AG10803 (cell line): Measurements from ENCODE around the gene EHD2.
"Not testable (repeated sequence)": the region's sequence is repeated elsewhere in the genome, so short reads cannot be mapped to it uniquely, and the experiment has no call there.

Experiments
- DNase-seq: peaks from one replicate; pipeline ENCODE4 v3.0.0; 2010; ENCODE audit warnings: low read depth
- H3K4me3 ChIP-seq: 2 replicates; pipeline ENCODE4 v1.5.1; 2011; ENCODE audit warnings: mild to moderate bottlenecking, low read length, control low read depth
- TF ChIP-seq, protein P1 (sequence below): conservative IDR thresholded peaks from 2 replicates; pipeline ENCODE4 v1.5.1; 2011; ENCODE audit warnings: mild to moderate bottlenecking, low read length, control low read depth, inconsistent platforms

EHD2 gene

GRCh38 chr19:47703301-47703700 is 9.9 kb upstream of the EHD2 start:
- TF ChIP-seq, protein P1, sequence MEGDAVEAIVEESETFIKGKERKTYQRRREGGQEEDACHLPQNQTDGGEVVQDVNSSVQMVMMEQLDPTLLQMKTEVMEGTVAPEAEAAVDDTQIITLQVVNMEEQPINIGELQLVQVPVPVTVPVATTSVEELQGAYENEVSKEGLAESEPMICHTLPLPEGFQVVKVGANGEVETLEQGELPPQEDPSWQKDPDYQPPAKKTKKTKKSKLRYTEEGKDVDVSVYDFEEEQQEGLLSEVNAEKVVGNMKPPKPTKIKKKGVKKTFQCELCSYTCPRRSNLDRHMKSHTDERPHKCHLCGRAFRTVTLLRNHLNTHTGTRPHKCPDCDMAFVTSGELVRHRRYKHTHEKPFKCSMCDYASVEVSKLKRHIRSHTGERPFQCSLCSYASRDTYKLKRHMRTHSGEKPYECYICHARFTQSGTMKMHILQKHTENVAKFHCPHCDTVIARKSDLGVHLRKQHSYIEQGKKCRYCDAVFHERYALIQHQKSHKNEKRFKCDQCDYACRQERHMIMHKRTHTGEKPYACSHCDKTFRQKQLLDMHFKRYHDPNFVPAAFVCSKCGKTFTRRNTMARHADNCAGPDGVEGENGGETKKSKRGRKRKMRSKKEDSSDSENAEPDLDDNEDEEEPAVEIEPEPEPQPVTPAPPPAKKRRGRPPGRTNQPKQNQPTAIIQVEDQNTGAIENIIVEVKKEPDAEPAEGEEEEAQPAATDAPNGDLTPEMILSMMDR: no peak
- H3K4me3 ChIP-seq: no peak overlapping the region
- no peak for DNase-seq

GRCh38 chr19:47704024-47704423 is 9.2 kb upstream of the EHD2 start:
- no peak overlapping the region for H3K4me3 ChIP-seq
- TF ChIP-seq, protein P1: no peak
- no peak for DNase-seq

DNA sequence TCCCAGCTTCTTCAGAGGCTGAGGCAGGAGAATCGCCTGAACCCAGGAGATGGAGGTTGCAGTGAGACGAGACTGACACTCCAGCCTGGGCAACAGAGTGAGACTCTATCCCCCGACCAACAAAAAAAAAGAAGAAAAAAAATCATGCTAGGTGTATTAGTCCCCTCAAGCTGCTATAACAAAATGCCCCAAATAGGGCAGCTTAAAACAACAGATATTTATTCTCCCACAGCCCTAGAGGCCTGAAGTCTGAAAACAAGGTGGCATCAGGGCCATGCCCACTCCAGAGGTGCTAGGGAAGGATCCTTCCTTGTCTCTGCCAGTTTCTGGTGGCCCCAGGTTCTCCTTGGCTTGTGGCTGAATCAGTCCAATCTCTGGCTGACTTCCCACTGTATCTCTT is 8.6 kb upstream of the EHD2 start:
- DNase-seq: no peak
- TF ChIP-seq, protein P1: no peak
- H3K4me3 ChIP-seq: no peak overlapping the region

- peak; percentile 68 for DNase-seq
- TF ChIP-seq, protein P1: peak; percentile 93
- H3K4me3 ChIP-seq: no peak overlapping the region
These were observed 5.9 kb upstream of the EHD2 start for GRCh38 chr19:47707135-47707925.

GRCh38 chr19:47711652-47712242 is 1.5 kb upstream of the EHD2 start:
- DNase-seq: no peak
- TF ChIP-seq, protein P1: no peak
- H3K4me3 ChIP-seq: no peak overlapping the region

DNA sequence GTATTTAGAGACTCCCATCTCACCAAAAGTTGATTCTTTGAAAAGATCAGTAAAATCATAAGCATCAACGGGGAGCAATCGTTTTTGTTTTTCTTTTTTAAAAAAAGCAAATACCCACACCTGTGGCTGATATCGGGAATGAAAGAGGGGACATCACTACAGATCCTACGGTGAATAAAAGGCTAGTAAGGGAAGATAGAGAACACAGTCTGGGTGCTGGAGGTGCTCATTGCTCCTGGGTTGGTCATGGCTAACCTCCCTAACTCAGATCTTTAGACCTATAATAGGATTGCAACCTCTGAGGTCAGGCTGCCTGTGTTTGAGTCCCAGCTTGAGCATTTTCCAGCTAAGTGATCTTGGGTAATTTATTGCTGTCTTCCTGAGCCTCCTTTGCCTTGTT is 1.1 kb downstream of the EHD2 start:
- H3K4me3 ChIP-seq: peak overlapping the region; percentile 96
- DNase-seq: no peak
- TF ChIP-seq, protein P1: no peak

DNA sequence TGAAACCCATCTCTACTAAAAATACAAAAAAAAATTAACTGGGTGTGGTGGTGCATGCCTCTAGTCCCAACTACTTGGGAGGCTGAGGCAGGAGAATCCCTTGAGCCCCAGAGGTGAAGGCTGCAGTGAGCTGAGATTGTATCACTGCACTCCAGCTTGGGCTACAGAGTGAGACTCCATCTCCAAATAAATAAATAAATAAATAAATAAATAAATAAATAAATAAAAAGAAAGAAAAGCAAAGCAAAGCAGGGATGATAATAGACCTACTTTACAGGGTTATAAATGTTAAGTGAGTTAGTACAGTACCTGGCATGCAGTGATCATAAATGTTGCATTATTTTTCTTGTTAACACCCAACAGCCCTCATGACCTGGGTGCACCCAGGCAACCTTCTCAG is 1.6 kb downstream of the EHD2 start:
- DNase-seq: not testable (repeated sequence)
- H3K4me3 ChIP-seq: peak overlapping the region; percentile 96
